ENCODE data around the gene CD2BP2.

DNA sequence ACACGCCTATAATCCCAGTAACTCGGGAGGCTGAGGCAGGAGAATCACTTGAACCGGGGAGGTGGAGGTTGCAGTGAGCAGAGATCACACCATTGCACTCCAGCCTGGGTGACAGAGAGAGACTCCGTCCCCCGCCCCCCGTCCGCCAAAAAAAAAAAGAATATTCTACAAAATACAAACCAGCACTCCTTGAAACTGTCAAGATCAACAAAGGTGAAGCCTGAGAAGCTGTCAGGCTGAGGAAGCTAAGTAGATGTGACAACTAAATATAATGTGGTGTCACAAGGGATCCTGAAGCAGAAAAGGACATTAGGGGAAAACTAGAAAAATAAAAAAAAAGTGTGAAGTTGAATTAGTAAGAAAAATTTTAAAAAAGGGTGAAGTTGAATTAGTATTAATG is 6.2 kb downstream of the CD2BP2 start:
- TF ChIP-seq, protein P1, sequence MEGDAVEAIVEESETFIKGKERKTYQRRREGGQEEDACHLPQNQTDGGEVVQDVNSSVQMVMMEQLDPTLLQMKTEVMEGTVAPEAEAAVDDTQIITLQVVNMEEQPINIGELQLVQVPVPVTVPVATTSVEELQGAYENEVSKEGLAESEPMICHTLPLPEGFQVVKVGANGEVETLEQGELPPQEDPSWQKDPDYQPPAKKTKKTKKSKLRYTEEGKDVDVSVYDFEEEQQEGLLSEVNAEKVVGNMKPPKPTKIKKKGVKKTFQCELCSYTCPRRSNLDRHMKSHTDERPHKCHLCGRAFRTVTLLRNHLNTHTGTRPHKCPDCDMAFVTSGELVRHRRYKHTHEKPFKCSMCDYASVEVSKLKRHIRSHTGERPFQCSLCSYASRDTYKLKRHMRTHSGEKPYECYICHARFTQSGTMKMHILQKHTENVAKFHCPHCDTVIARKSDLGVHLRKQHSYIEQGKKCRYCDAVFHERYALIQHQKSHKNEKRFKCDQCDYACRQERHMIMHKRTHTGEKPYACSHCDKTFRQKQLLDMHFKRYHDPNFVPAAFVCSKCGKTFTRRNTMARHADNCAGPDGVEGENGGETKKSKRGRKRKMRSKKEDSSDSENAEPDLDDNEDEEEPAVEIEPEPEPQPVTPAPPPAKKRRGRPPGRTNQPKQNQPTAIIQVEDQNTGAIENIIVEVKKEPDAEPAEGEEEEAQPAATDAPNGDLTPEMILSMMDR (IDR thresholded peaks at IDR 0.05; ENCODE audit: insufficient read depth, low read depth, low read length) = no peak
- TF ChIP-seq EZH2 (IDR thresholded peaks at IDR 0.05; ENCODE audit: insufficient read depth, low read length) = no peak
